Measurements from ENCODE around the gene STAB1.

The STAB1 gene

DNA sequence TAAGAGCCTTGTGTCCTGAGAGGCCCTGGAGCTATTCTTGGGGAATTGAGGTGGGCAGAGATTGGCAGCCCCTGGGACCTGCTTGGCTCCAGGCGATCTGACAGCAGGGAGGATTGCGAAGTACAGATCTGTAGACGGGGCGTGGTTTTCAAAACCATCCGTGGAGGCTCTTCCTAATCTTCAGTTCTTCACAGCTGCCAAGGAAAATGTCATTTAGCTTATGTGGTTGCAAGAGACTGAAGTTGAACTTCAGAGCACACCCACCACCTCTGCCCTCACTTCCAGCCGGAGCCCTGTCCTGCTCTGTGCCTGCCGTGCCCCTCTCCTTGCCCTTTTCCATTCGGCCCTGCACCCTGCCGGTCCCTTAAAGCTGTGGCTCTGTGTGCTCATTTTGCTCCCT is 26.8 kb upstream of the STAB1 start:
- Histone ChIP-seq H3K4me1 (ENCODE audit: control insufficient read depth, low read length) (no peaks in the 10 kb centered on the region), H3K4me2 (ENCODE audit: low read length) (no peak overlapping the region), H3K9me2 (replicated peaks; ENCODE audit: control insufficient read depth, low read length) (no peaks in the 10 kb centered on the region), H3K79me2 (ENCODE audit: control insufficient read depth, low read length) (peaks cover 22% of the 10 kb centered on the region), H3F3A (ENCODE audit: control insufficient read depth, insufficient read depth) (no peaks in the 10 kb centered on the region), H3K27me3 (ENCODE audit: control insufficient read depth, low read length) (no peaks in the 10 kb centered on the region), H3K27ac (ENCODE audit: low read depth, low read length) (no peak overlapping the region), H4K20me1 (ENCODE audit: control insufficient read depth, insufficient read depth, low read depth, low read length) (no peaks in the 10 kb centered on the region), H3K36me3 (ENCODE audit: control insufficient read depth, low read length) (peaks cover 36% of the 10 kb centered on the region), H3K4me3 (ENCODE audit: low read length) (no peak overlapping the region), H3K9me3 (ENCODE audit: control insufficient read depth, insufficient read depth, low read length) (no peaks in the 10 kb centered on the region)
- TF ChIP-seq EZH2phosphoT487 (IDR thresholded peaks at IDR 0.05; ENCODE audit: borderline replicate concordance, low read length), result no peak
- TF ChIP-seq, protein P1, sequence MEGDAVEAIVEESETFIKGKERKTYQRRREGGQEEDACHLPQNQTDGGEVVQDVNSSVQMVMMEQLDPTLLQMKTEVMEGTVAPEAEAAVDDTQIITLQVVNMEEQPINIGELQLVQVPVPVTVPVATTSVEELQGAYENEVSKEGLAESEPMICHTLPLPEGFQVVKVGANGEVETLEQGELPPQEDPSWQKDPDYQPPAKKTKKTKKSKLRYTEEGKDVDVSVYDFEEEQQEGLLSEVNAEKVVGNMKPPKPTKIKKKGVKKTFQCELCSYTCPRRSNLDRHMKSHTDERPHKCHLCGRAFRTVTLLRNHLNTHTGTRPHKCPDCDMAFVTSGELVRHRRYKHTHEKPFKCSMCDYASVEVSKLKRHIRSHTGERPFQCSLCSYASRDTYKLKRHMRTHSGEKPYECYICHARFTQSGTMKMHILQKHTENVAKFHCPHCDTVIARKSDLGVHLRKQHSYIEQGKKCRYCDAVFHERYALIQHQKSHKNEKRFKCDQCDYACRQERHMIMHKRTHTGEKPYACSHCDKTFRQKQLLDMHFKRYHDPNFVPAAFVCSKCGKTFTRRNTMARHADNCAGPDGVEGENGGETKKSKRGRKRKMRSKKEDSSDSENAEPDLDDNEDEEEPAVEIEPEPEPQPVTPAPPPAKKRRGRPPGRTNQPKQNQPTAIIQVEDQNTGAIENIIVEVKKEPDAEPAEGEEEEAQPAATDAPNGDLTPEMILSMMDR (IDR thresholded peaks at IDR 0.05; ENCODE audit: low read depth, low read length, poor library complexity, severe bottlenecking), result no peak

DNA sequence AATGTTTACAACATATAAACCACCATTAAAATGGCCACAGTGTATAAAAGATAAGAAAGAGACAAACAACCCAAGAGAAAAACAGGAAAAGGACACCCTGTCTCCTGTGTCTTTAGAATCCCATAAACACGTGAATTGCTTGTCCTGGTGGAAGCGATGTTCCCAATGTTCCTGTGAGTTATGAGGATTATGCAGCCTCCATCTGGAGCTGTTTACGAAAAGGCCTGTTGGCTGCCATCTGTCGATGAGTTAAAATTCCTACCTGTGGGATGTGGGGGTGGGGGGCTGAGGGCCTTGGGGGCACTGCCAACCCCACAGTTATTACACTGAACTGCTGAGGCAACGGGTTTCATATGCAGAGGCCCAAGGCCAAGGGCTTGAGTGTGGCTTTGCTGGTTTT is 26.1 kb upstream of the STAB1 start:
- H3K79me2 ChIP-seq (ENCODE audit: control insufficient read depth, low read length), result peaks cover 19% of the 10 kb centered on the region

DNA sequence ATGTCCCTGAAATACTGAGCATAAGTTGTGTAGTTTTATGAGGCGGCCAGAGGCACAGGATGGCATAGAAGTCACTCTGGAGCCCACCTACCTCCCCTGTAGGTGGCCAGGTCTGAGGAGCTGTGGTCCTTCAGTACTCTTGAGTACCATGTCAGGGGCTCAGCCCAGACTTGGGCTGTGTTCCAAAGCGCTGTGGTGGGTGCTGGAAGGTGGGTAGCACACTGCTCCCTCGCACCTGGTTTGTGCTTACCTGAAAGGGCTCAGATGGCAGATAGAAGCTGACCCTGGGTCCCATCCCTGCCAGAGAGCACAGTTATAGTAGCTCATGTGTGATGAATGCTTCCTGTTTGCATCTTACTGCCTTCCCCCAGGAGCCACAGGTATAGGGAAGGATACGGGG is 24.2 kb upstream of the STAB1 start:
- peaks cover 3% of the 10 kb centered on the region; the same call in 1 of the 2 replicates for H3K79me2 ChIP-seq (ENCODE audit: control insufficient read depth, low read length)
- no peaks in the 10 kb centered on the region for H4K20me1 ChIP-seq (ENCODE audit: control insufficient read depth, insufficient read depth, low read depth, low read length)

More for the DNA sequence above, 26.1 kb upstream of the STAB1 start:
- Histone ChIP-seq H3K4me2 (ENCODE audit: low read length) (no peak overlapping the region), H3K9me3 (ENCODE audit: control insufficient read depth, insufficient read depth, low read length) (no peaks in the 10 kb centered on the region), H3K36me3 (ENCODE audit: control insufficient read depth, low read length) (peaks cover 40% of the 10 kb centered on the region), H3K27me3 (ENCODE audit: control insufficient read depth, low read length) (no peaks in the 10 kb centered on the region), H3K4me3 (ENCODE audit: low read length) (no peak overlapping the region), H3F3A (ENCODE audit: control insufficient read depth, insufficient read depth) (no peaks in the 10 kb centered on the region), H3K4me1 (ENCODE audit: control insufficient read depth, low read length) (no peaks in the 10 kb centered on the region), H3K27ac (ENCODE audit: low read depth, low read length) (no peak overlapping the region), H3K9me2 (replicated peaks; ENCODE audit: control insufficient read depth, low read length) (no peaks in the 10 kb centered on the region), H4K20me1 (ENCODE audit: control insufficient read depth, insufficient read depth, low read depth, low read length) (no peaks in the 10 kb centered on the region)
- TF ChIP-seq, protein P1 (IDR thresholded peaks at IDR 0.05; ENCODE audit: low read depth, low read length, poor library complexity, severe bottlenecking), result no peak
- TF ChIP-seq EZH2phosphoT487 (IDR thresholded peaks at IDR 0.05; ENCODE audit: borderline replicate concordance, low read length), result no peak

More for the DNA sequence above, 24.2 kb upstream of the STAB1 start:
- no peaks in the 10 kb centered on the region for H3K9me2 ChIP-seq (replicated peaks; ENCODE audit: control insufficient read depth, low read length)
- TF ChIP-seq, protein P1 (IDR thresholded peaks at IDR 0.05; ENCODE audit: low read depth, low read length, poor library complexity, severe bottlenecking), result no peak
- no peak for TF ChIP-seq EZH2phosphoT487 (IDR thresholded peaks at IDR 0.05; ENCODE audit: borderline replicate concordance, low read length)
- no peak overlapping the region for H3K27ac ChIP-seq (ENCODE audit: low read depth, low read length)
- H3K4me1 ChIP-seq (ENCODE audit: control insufficient read depth, low read length), result no peaks in the 10 kb centered on the region
- H3F3A ChIP-seq (ENCODE audit: control insufficient read depth, insufficient read depth), result no peaks in the 10 kb centered on the region
- H3K4me2 ChIP-seq (ENCODE audit: low read length), result no peak overlapping the region
- no peak overlapping the region for H3K4me3 ChIP-seq (ENCODE audit: low read length)
- no peaks in the 10 kb centered on the region for H3K9me3 ChIP-seq (ENCODE audit: control insufficient read depth, insufficient read depth, low read length)
- H3K27me3 ChIP-seq (ENCODE audit: control insufficient read depth, low read length), result no peaks in the 10 kb centered on the region
- H3K36me3 ChIP-seq (ENCODE audit: control insufficient read depth, low read length), result peaks cover 41% of the 10 kb centered on the region
